ENCODE data around the gene SIX5. TPM values are rescaled to one million over a fixed set of nuclear protein-coding genes. Genes with fewer than 3 reads are reported as not detected.
A peak's percentile ranks its signal among the peaks of the same experiment; 100 is the strongest.

SIX5 gene
- total and polyA plus RNA-seq, 9 of the 15 experiments (the other 6 are each of a cell fraction or from before 2014, with no cell fraction given): 1.4 to 17.2 (median 7.4) TPM; not detected in 2

DNA sequence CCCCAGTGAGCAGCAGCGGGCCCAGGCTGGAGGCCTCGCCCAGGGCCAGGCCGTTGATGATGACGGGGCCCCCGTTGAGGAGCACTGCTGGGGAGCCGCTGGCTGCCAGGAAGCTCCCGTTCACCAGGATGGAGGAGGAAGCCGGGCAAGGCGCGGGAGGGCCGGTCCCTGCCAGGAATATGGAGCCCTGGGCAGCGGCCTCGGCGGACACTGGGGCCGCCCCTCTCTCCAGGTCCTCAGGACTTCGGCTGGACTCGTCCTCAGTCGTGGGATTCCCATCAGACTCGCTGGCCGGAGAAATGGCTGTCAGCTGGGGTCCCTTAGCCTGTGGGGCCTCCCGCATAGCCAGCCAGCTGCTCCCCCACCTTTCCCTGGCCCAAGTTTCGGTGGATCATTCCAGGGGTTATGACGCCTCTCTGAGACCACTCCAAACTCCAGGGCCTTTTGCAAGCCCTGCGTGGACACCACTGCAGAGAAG lies 2.1 kb downstream of the SIX5 start:
- TSS peak; percentile 47 for BruUV-seq (replicated peaks)
- in situ Hi-C loops (cut with MboI): no loop called here
- WGBS (ENCODE audit: insufficient coverage, low coverage, missing lambda C conversion rate): 42% methylated on average over 12 of the region's 24 CpGs
- ChIA-PET CTCF (ENCODE audit: low intra/inter-chr PET ratio) (interaction anchor here (0.6 kb wide), 1 partner anchor 119 kb away, joined by 3 read pairs; the partner anchor contains the start of gene IRF2BP1), POLR2A (interaction anchor here (0.7 to 1.7 kb wide), 6 partner anchors 12 to 75 kb away, joined by 3 to 4 read pairs (median 4); partner anchors contain the start of gene SNRPD2)
- Histone ChIP-seq H4K20me1 (replicated peaks; ENCODE audit: control insufficient read depth, insufficient read depth, low read length) (no peaks in the 10 kb centered on the region), H3K27me3 (ENCODE audit: control insufficient read depth in 2 of 2, insufficient read depth in 2 of 2, low read length in 2 of 2) (no peaks in the 10 kb centered on the region), H3K9ac (ENCODE audit: insufficient read depth in 1 of 2, low read depth in 2 of 2, low read length in 2 of 2) (peak overlapping the region; percentile 69 to 98), H2AFZ (ENCODE audit: low read depth, low read length) (peak overlapping the region; percentile 87; the same call in 1 of the 2 replicates), H3K9me3 (replicated peaks; ENCODE audit: control insufficient read depth, insufficient read depth, low read depth, low read length) (no peaks in the 10 kb centered on the region), H3K36me3 (ENCODE audit: control insufficient read depth, insufficient read depth, low read length) (peaks cover 4% of the 10 kb centered on the region; the same call in 1 of the 3 replicates), H3K4me3 (peak overlapping the region; percentile 56), H3K79me2 (ENCODE audit: control insufficient read depth, insufficient read depth, low read length) (peaks cover 17% of the 10 kb centered on the region; the same call in 2 of the 3 replicates), H3K4me1 (replicated peaks in 1 of 2; ENCODE audit: control insufficient read depth in 2 of 2, insufficient read depth in 2 of 2, low read length in 2 of 2) (peaks cover 10 to 86% of the 10 kb centered on the region in 2 experiments; a peak in 4 of 5 replicates), H3K4me2 (ENCODE audit: insufficient read depth, low read length) (peak overlapping the region; percentile 88), H3K27ac (ENCODE audit: extremely low read depth, low read depth, low read length) (peak overlapping the region; percentile 77; the same call in 2 of the 3 replicates), H3K9me1 (ENCODE audit: control insufficient read depth, insufficient read depth, low read length) (no peaks in the 10 kb centered on the region)
- TF ChIP-seq, protein P1, sequence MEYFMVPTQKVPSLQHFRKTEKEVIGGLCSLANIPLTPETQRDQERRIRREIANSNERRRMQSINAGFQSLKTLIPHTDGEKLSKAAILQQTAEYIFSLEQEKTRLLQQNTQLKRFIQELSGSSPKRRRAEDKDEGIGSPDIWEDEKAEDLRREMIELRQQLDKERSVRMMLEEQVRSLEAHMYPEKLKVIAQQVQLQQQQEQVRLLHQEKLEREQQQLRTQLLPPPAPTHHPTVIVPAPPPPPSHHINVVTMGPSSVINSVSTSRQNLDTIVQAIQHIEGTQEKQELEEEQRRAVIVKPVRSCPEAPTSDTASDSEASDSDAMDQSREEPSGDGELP (CRISPR knock-in tag; IDR thresholded peaks at IDR 0.05; ENCODE audit: borderline replicate concordance): 0 out of 2 replicates have a peak, but pooled peaks have one; percentile 1
- TF ChIP-seq ASH1L (IDR thresholded peaks at IDR 0.05; ENCODE audit: borderline replicate concordance, low read depth, partially characterized antibody) (no peak), ELF1 (tag; IDR thresholded peaks at IDR 0.05) (no peak), BRCA1 (IDR thresholded peaks at IDR 0.05) (no peak), BRCA1 (CRISPR knock-in tag; IDR thresholded peaks at IDR 0.05) (no peak), FIP1L1 (IDR thresholded peaks at IDR 0.05; ENCODE audit: low read depth, low read length, poor library complexity, severe bottlenecking) (peak; percentile 12), RBM14 (IDR thresholded peaks at IDR 0.05; ENCODE audit: borderline replicate concordance, insufficient read depth, low read depth, low read length) (no peak)
- TF ChIP-seq, protein P2, sequence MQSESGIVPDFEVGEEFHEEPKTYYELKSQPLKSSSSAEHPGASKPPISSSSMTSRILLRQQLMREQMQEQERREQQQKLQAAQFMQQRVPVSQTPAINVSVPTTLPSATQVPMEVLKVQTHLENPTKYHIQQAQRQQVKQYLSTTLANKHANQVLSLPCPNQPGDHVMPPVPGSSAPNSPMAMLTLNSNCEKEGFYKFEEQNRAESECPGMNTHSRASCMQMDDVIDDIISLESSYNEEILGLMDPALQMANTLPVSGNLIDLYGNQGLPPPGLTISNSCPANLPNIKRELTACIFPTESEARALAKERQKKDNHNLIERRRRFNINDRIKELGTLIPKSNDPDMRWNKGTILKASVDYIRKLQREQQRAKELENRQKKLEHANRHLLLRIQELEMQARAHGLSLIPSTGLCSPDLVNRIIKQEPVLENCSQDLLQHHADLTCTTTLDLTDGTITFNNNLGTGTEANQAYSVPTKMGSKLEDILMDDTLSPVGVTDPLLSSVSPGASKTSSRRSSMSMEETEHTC (IDR thresholded peaks at IDR 0.05): no peak
- DNase-seq (ENCODE audit: extremely low read depth in 1 of 4, low spot score in 3 of 4) (no peak), FAIRE-seq (no peak), ATAC-seq (no peak)
- intact Hi-C loops (cut with micrococcal nuclease): no loop called here
